PC-9 (cell line): Measurements from ENCODE around the gene KRT222. TPM values are rescaled to one million over a fixed set of nuclear protein-coding genes. Genes with fewer than 3 reads are reported as not detected.
A peak's percentile ranks its signal among the peaks of the same experiment; 100 is the strongest.

Experiments used
- BruUV-seq: library from RNA; stranded (reverse); fragments of 400-500 nt; replicated peaks from 2 replicates; lab custom pipeline; 2021; lab: Mats Ljungman, UMichigan
- CTCF ChIA-PET: fragments of 300-600 bp; sonication (Branson Sonifier 250); formaldehyde crosslinking; loops from one replicate; lab custom pipeline; 2022; ENCODE audit warnings: antibody characterized with exemption; lab: Charles Lee
- POLR2A ChIA-PET: fragments of 300-600 bp; sonication (Branson Sonifier 250); formaldehyde crosslinking; loops from one replicate; lab custom pipeline; 2022; ENCODE audit warnings: antibody characterized with exemption; ENCODE audit not compliant: unreplicated experiment; lab: Charles Lee
- DNase-seq, 2 experiments: peaks; one replicate each; pipeline versions ENCODE4 v3.0.0 to v3.0.0-alpha.2; 2015 to 2022; ENCODE audit warnings: mixed read lengths in 1 of 2
- H2AFZ ChIP-seq: fragments of 200-600 bp; sonication (generic); 2 replicates; pipeline ENCODE4 v1.8.1; 2017; ENCODE audit warnings: antibody characterized with exemption
- H3F3A ChIP-seq: fragments of 200-600 bp; sonication (generic); 2 replicates; pipeline ENCODE4 v1.8.1; 2017; ENCODE audit warnings: antibody characterized with exemption, mild to moderate bottlenecking, low read depth; ENCODE audit not compliant: insufficient read depth
- H3K27ac ChIP-seq: fragments of 200-600 bp; sonication (generic); 2 replicates; pipeline ENCODE4 v1.6.1; 2016; ENCODE audit warnings: mixed run types
- H3K27me3 ChIP-seq: fragments of 200-600 bp; sonication (generic); 2 replicates; pipeline ENCODE4 v1.6.1; 2016; ENCODE audit warnings: low read depth, mixed run types; ENCODE audit not compliant: insufficient read depth
- H3K36me3 ChIP-seq: fragments of 200-600 bp; sonication (generic); 2 replicates; pipeline ENCODE4 v1.6.1; 2016; ENCODE audit warnings: low read depth, mixed run types
- H3K4me1 ChIP-seq: fragments of 200-600 bp; sonication (generic); replicated peaks from 2 replicates; pipeline ENCODE4 v1.6.1; 2016; ENCODE audit warnings: mixed run types; ENCODE audit not compliant: insufficient read depth
- H3K4me2 ChIP-seq: fragments of 200-600 bp; sonication (generic); 2 replicates; pipeline ENCODE4 v1.6.1; 2017; ENCODE audit warnings: mixed run types
- H3K4me3 ChIP-seq: fragments of 200-600 bp; sonication (generic); 2 replicates; pipeline ENCODE4 v1.6.1; 2016; ENCODE audit warnings: mixed run types
- H3K79me2 ChIP-seq: fragments of 200-600 bp; sonication (generic); 2 replicates; pipeline ENCODE4 v1.6.1; 2017; ENCODE audit warnings: low read depth, mixed run types
- H3K9me2 ChIP-seq: fragments of 200-600 bp; sonication (generic); 2 replicates; pipeline ENCODE4 v1.8.1; 2017; ENCODE audit warnings: mild to moderate bottlenecking; ENCODE audit not compliant: insufficient read depth
- H3K9me3 ChIP-seq: fragments of 200-600 bp; sonication (generic); 2 replicates; pipeline ENCODE4 v1.8.1; 2016; ENCODE audit warnings: low read depth; ENCODE audit not compliant: insufficient read depth
- H4K20me1 ChIP-seq: fragments of 200-600 bp; sonication (generic); 2 replicates; pipeline ENCODE4 v1.8.1; 2017; ENCODE audit not compliant: insufficient read depth
- EZH2 ChIP-seq: fragments of 200-600 bp; sonication (generic); IDR thresholded peaks from 2 replicates; pipeline ENCODE4 v1.8.0; 2017; ENCODE audit warnings: antibody characterized with exemption, low read depth
- intact Hi-C: fragments of 100-400 bp; cut with micrococcal nuclease; formaldehyde crosslinking; loops from one replicate; pipeline ENCODE4 v1.10.0; 2022; ENCODE audit not compliant: unreplicated experiment
- total RNA-seq: library from RNA; stranded (reverse); gene quantifications from 2 replicates; pipeline ENCODE4 v1.2.3, GENCODE V29; 2021
- TF ChIP-seq, protein P1 (sequence below): fragments of 200-600 bp; sonication (generic); conservative IDR thresholded peaks from 2 replicates; pipeline ENCODE4 v1.6.1; 2017; ENCODE audit warnings: mixed run types, antibody characterized with exemption, mild to moderate bottlenecking, moderate library complexity

Gene KRT222
- total RNA-seq, 1 experiment from 2014 or later = not detected

DNA sequence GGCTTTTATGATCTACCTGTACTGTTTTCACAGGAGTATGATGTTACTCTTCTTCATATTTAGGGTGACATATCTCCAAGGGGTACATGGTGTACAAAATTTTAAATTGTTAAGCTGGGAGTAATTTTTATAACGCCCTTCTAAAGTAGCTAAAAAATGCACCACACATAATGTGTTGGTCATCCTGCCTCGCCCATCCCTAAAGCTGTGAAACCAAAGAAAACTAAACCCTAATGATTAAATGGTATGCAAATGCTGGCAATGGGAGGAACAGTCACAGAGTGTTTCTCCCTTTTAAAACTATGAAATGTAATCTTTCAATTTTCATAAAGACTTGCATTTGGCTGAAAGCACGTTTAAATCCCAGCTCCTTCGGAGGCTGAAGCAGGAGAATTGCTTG, 40.6 kb upstream of the KRT222 start:
- intact Hi-C loops = loop anchor here (5.0 kb wide), 1 partner anchor 58 kb away; the partner anchor contains the start of gene SMARCE1
- Histone ChIP-seq H3K9me2 (no peaks in the 10 kb centered on the region), H3K27ac (peak overlapping the region; percentile 68), H3K4me1 (peaks cover 48% of the 10 kb centered on the region), H3K9me3 (no peaks in the 10 kb centered on the region), H3K36me3 (no peaks in the 10 kb centered on the region), H3K4me2 (peak overlapping the region; percentile 50), H4K20me1 (no peaks in the 10 kb centered on the region), H3F3A (peaks cover 24% of the 10 kb centered on the region), H2AFZ (peak overlapping the region; percentile 48; the same call in 1 of the 2 replicates), H3K27me3 (no peaks in the 10 kb centered on the region), H3K79me2 (no peaks in the 10 kb centered on the region), H3K4me3 (no peak overlapping the region)
- CTCF ChIA-PET = no interaction called here
- DNase-seq = peak; percentile 9 to 67
- TF ChIP-seq, protein P1, sequence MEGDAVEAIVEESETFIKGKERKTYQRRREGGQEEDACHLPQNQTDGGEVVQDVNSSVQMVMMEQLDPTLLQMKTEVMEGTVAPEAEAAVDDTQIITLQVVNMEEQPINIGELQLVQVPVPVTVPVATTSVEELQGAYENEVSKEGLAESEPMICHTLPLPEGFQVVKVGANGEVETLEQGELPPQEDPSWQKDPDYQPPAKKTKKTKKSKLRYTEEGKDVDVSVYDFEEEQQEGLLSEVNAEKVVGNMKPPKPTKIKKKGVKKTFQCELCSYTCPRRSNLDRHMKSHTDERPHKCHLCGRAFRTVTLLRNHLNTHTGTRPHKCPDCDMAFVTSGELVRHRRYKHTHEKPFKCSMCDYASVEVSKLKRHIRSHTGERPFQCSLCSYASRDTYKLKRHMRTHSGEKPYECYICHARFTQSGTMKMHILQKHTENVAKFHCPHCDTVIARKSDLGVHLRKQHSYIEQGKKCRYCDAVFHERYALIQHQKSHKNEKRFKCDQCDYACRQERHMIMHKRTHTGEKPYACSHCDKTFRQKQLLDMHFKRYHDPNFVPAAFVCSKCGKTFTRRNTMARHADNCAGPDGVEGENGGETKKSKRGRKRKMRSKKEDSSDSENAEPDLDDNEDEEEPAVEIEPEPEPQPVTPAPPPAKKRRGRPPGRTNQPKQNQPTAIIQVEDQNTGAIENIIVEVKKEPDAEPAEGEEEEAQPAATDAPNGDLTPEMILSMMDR = no peak
- no peak for TF ChIP-seq EZH2
- BruUV-seq = no TSS peak
- POLR2A ChIA-PET = interaction anchor here (0.5 to 0.9 kb wide), 5 partner anchors 12 to 197 kb away, joined by 3 to 9 read pairs (median 5); no protein-coding TSS in a partner anchor

DNA sequence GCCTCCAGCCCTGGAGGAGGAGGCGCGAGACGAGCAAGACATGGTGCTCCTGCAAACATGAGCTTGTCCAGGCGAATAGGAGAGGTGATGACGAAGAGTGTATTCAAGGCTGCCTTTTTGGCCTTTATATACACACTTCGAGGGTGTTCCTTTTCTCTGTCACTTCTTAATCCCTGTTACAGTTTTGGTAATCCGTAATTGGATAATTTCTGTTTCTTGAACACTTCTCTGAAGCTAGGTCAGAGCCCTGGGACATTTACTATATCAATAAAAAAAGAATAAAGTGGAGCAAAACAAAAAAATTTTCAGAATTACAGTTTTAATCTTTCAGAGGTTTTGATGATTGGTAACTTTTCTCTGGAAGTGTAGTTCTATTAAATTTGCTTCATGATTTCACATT, 38.7 kb upstream of the KRT222 start, which contains the start of gene KRT24:
KRT24 (minus strand) TSS at position 101 of the 400 bp plus-strand sequence; CDS start at position 42, 59 bp downstream.
- Histone ChIP-seq H3F3A (peaks cover 23% of the 10 kb centered on the region), H3K9me3 (no peaks in the 10 kb centered on the region), H3K36me3 (no peaks in the 10 kb centered on the region), H3K4me1 (peaks cover 48% of the 10 kb centered on the region), H3K27ac (peak within 1 kb of the TSS; percentile 68; the same call in 1 of the 2 replicates), H4K20me1 (no peaks in the 10 kb centered on the region), H3K9me2 (no peaks in the 10 kb centered on the region), H2AFZ (no peak within 1 kb of the TSS), H3K27me3 (no peaks in the 10 kb centered on the region), H3K4me2 (peak within 1 kb of the TSS; percentile 25; the same call in 1 of the 2 replicates), H3K4me3 (no peak within 1 kb of the TSS), H3K79me2 (no peaks in the 10 kb centered on the region)
- DNase-seq = no peak
- no peak for TF ChIP-seq EZH2
- TF ChIP-seq, protein P1 = no peak
- intact Hi-C loops = no loop called here
- ChIA-PET POLR2A (no interaction called here), CTCF (no interaction called here)
- no TSS peak for BruUV-seq

DNA sequence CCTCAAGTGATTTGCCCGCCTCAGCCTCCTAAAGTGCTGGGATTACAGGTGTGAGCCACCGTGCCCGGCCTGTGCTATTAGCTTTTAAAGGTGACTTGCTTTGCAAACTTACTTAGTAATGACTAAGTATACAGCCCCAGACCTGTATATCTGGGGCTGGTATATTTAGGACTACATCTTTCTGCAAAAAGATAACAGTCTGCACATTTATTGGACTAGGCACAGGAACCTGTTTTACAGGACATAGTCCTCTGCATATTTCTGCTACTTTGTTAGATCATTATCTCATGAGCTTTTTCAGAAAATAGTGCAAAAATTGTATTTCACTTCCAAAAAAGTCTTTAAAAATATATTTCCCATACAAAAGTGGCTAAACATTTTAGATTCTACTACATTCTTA, 37.3 kb upstream of the KRT222 start:
- no peak overlapping the region for H3K4me3 ChIP-seq
- no TSS peak for BruUV-seq
- H3K79me2 ChIP-seq = no peaks in the 10 kb centered on the region
- H3F3A ChIP-seq = peaks cover 15% of the 10 kb centered on the region
- no peaks in the 10 kb centered on the region for H3K9me3 ChIP-seq
- H4K20me1 ChIP-seq = no peaks in the 10 kb centered on the region
- H3K4me1 ChIP-seq = peaks cover 37% of the 10 kb centered on the region
- H3K36me3 ChIP-seq = no peaks in the 10 kb centered on the region
- peak overlapping the region; percentile 14 for H3K27ac ChIP-seq
- DNase-seq = peak; percentile 16 to 79
- H2AFZ ChIP-seq = no peak overlapping the region
- H3K4me2 ChIP-seq = peak overlapping the region; percentile 25; the same call in 1 of the 2 replicates
- CTCF ChIA-PET = no interaction called here
- no peaks in the 10 kb centered on the region for H3K27me3 ChIP-seq
- POLR2A ChIA-PET = no interaction called here
- TF ChIP-seq EZH2 = no peak
- TF ChIP-seq, protein P1 = no peak
- intact Hi-C loops = no loop called here
- H3K9me2 ChIP-seq = no peaks in the 10 kb centered on the region
